Hepatocyte (in vitro differentiated cells): ENCODE results near the gene TDRD12.

ENCODE experiments used
- EZH2 ChIP-seq: fragments of 200-600 bp; sonication (generic); IDR thresholded peaks from 2 replicates; pipeline ENCODE4 v1.6.1; 2016; ENCODE audit warnings: antibody characterized with exemption, mild to moderate bottlenecking, borderline replicate concordance
- EZH2phosphoT487 ChIP-seq: fragments of 200-600 bp; sonication (generic); IDR thresholded peaks from one replicate; pipeline ENCODE4 v1.6.1; 2018; ENCODE audit warnings: antibody characterized with exemption, mild to moderate bottlenecking, low read depth, moderate library complexity; ENCODE audit not compliant: unreplicated experiment, severe bottlenecking
- TF ChIP-seq, protein P1 (sequence below): fragments of 200-600 bp; sonication (generic); IDR thresholded peaks from 2 replicates; pipeline ENCODE4 v1.5.1; 2016; ENCODE audit warnings: antibody characterized with exemption, mild to moderate bottlenecking; ENCODE audit not compliant: poor library complexity

DNA sequence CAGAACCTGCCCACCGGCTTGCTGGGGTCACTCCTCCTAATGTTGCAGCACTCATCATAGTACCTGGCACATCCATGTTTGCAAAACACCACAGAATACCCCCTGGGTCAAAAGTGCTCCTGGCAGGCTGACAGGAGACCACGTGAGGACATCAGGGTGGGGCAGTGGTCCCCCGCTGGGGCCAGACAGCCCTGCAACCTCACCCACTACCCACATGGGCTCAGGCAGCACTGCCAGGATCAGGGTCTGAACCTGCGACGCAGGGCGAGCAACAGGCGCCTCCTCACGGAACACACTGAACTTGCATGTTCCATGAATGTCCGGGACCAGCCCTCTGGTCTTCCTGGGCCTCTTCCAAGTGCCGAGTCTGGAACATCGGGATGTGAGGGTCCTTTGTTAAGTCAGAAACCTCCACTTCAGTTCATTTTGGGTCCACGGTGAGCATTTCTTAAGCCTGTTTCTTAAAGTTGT lies 151.4 kb downstream of the TDRD12 start:
- TF ChIP-seq EZH2phosphoT487, result no peak
- TF ChIP-seq, protein P1, sequence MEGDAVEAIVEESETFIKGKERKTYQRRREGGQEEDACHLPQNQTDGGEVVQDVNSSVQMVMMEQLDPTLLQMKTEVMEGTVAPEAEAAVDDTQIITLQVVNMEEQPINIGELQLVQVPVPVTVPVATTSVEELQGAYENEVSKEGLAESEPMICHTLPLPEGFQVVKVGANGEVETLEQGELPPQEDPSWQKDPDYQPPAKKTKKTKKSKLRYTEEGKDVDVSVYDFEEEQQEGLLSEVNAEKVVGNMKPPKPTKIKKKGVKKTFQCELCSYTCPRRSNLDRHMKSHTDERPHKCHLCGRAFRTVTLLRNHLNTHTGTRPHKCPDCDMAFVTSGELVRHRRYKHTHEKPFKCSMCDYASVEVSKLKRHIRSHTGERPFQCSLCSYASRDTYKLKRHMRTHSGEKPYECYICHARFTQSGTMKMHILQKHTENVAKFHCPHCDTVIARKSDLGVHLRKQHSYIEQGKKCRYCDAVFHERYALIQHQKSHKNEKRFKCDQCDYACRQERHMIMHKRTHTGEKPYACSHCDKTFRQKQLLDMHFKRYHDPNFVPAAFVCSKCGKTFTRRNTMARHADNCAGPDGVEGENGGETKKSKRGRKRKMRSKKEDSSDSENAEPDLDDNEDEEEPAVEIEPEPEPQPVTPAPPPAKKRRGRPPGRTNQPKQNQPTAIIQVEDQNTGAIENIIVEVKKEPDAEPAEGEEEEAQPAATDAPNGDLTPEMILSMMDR, result no peak
- no peak for TF ChIP-seq EZH2
